NK-92 treated with Interleukin-12 subunit alpha and Interleukin-12 subunit beta, amount 100 ng/mL, for 24 hours (cell line): ENCODE results near the gene ZNF813.

Experiments used
- DNase-seq: peaks from one replicate; lab custom pipeline; 2025; lab: John Stamatoyannopoulos, UW

ZNF813 gene

DNA sequence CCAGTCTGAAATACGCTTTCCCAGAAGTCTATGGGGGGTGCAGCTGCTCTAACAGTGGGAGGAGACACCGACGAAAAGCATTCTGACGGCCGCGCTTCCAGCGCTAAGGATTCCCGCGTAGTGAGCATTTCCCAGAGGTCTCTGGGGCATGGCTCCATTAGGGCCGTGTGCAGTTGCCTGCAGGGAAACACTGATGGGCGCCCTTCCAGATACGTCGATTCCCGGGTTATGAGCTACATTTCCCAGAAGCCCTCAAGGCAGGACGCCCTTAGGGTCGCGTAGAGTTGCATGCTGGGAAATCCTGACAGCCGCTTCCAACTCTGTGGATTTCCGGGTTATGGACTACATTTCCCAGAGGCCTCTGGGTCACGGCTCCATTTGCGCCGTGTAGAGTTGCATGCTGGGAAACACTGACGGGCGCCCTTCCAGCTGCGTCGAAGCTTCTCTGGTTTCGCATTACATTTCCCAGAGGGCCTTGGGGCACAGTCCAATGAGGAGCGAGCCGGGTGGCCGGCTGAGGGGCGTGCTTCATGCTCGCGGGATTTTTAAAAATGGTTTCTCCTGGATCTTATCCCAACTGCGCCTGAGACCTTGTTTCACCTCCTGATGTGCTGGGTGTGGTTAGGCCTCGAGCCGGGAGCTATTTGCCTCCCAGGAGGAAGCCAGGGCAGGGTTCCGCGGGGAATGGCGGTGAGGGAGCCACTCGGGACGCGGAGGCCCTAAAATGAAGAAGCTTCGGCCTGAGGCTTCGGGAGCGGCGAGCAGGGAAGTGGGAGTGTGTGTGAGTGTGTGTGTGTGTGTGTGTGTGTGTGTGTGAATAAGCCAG, 53.2 kb downstream of the ZNF813 start:
- no peak for DNase-seq

DNA sequence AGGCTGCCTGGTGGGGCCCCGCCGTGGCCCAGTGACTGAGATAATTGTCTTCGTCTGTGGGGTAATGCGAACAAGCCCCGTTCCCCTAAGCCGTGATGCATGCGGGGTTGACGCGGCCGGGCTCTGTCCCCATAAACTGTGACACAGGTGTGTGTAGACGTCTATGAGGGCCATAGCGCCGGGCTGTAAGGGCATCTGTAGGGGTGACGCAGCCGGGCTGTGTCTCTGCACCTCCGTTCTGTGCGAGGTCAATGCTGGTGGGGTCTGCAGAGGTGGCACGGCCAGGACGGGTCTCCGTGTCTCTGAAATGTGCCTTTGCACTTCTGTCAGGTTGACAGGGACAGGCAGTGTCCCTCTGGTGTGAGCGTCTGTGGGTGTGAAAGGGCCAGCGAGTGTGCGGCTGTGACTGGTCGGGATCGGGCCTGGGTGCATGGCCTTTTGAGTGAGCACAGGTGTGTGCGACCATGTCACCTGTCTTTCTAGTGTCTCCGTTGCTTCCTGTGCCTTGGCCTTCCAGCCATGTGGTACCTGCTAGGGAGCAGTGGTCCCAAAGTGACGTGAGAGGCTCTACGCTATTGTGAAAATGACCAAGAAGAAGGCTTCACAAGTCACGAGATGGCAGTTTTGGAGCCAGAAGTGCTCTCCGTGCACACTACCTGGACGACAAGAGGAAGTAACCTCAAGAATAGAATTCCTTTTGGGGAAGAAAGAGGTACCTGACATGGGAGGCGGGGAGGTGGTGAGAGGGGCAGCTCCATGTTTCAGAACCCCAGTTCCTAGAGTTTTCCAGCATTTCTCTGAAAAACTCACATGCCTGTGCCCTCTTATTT, 54.1 kb downstream of the ZNF813 start:
- DNase-seq, result no peak

DNA sequence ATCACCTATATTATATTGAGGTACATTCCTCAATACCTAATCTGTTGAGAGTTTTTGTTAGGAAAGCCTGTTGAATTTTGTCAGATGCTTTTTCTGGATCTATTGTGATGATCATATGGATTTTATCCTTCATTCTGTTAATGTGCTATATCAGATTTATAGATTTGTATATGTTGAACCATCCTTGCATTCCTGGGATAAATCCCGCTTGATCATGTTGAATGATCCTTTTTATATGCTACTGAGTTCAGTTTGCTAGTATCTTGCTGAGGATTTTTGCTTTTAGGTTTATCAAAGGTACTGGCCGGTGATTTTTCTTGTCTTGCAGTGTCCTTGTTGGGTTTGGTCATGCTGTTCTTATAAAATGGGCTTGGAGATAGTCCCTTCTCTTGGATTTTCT, 58.4 kb downstream of the ZNF813 start:
- no peak for DNase-seq

DNA sequence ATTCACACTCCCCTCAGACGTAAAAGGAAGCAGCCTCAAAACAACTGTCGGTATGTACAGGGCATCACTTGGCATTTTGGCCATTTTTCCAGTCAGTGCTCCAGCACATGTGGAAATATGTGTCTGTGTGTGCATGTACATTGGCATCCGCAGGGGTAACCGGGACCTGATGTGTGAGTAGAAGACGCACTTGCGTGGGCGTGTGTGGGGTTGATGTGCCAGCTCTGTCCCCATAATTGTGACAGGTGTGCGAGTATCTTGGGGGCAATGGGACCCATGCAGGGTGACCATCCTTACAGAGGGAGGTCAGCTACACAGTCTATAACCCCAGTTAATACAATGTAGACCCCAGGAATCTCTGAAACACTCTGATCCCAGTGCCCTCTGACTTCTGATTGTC, 63.1 kb downstream of the ZNF813 start:
- no peak for DNase-seq

DNA sequence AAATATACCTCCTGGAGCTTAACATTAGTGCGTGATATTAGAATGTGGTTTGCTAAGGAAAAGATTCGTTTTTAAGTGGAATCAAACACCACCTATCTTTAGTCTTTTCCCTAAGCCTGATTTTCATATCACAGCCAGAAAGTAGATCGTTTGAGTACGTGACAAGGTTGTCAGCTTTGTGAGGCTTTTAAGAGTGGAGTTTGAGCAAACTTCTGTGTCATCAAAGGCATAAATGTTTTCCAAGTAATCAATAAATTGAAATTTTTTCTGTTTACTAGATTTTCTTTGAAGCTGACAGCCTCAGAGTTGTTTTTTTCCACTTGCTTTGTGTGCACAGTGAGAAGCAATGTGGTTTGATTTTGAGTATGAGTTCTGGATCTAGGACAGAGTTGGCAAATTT, 63.9 kb downstream of the ZNF813 start:
- DNase-seq, result no peak

DNA sequence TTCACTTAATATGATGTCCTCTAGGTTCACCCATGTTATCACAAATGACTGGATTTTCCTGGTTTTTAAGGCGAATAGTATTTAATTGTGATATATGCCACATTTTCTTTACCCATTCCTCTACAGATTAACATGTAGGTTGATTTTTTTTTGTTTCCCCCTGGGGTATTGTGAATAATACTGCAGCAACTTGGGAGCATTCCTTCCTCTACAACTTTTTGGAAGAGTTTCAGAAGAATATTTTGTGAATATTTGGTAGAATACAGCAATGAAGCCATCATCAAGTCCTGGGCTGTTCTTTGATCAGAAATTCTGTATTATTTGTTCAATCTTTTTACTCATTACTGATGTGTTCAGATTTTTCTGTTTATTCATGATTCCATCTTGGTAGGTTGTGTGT, 64.8 kb downstream of the ZNF813 start:
- DNase-seq, result no peak

DNA sequence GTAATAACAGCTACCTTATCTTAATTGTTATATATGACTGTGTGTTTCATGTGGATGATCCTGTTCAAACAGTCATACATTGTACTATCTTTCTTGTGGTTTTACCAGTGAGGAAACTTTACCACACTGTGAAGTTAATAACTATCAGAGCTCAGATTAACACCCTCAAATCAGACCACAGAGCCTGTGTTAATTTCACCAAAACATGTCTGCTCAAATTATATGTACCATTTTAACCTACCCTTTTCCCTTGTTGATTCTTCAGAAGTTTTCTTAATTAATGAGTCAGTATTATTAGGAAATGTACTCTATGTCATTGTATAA, 68.7 kb downstream of the ZNF813 start:
- DNase-seq, result no peak

DNA sequence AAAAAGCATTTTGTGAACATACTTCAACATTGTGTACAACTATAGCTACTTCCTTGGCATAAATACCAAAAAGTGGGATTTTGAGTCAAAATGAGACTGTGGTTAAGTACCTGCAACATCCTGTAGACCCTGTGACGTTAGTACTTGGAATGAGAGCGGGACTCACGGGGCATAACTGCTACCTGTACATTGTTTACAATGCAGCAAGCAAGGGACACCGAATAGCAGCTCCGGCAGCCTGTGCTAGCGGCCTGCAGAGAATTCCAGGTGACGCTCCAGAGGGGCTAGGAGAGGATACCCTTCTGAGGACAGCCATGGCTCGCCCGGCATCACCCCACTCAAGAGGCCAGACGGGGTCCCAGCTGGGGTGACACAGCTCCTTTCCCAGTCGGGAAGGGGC, 69.6 kb downstream of the ZNF813 start:
- no peak for DNase-seq

DNA sequence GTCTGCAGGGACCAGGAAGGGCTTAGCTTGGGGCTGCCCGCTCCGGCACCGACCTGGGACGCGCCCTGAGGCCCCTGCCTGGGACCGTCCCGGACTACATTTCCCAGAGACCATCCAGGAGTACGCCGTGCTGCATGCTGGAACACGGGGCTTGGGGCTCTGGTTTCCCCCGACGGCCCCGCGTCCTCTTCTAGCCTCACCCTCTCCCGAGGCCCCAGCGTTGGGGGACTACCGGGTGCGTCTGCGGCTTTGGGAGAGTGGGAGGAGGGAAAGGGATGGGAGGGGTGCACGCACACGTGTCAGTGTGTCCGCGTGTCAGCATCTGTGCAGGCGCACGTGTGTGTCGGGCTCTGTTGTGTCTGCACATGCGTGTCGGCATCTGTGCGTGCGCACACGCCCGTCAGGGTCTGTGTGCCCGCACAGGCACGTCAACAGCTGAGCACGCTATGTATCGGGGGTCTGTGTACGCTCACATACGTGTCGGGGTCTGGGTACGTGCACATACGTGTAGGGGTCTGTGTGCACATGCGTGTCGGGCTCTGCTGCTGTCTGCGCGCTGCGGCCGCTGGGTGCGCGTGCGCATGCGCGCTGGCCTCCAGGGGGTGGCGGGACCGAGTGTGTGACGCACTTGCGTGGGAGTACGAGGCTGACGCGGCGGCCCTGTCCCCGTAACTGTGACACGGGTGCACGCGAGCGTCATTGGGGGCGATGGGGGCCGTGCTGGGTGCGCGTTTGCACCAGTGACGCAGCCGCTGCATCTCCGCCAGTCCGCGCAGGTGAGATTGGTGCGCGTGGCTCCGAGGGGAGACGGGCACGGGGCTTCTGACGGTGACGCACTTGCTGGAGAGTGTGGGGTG, 70.2 kb downstream of the ZNF813 start, which contains the start of gene ZNF331:
TSS of gene ZNF331 (plus strand) at position 625 of the 857 bp plus-strand sequence. CDS start 31,232 bp downstream, outside the sequence.
- no peak for DNase-seq

DNA sequence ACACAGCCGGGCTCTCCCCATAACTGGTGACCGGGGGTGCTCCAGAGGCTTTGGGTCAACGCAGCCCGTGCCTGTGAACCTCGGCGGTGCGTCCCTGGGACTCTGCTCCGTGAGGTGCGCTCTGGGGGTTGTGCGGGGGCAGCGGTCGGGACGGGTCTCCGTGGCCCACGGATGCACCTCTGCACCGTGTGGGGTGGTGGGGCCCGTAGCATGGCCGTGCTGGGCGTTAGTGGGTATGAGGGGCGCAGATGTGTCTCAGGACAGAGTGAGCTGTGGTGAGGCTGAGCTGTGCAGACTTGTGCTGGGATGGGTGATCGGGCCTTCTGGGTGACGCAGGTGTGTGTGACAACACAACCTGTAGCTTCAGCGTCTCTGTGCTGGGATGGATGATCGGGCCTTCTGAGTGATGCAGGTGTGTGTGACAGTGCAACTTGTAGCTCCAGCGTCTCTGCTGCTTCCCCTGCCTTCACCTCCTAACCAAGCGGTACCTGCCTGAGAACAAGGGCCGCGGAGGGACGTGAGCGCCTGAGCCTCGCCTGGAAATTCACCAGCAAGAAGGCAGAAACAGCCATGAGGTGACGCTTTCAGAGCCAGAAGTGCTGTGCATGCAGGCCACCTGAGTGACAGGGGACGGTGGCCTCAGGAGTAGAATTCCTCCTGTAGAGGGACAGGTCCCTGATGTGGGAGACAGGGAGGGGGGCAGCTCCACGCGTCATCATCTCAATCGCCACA, 71.0 kb downstream of the ZNF813 start:
- no peak for DNase-seq

DNA sequence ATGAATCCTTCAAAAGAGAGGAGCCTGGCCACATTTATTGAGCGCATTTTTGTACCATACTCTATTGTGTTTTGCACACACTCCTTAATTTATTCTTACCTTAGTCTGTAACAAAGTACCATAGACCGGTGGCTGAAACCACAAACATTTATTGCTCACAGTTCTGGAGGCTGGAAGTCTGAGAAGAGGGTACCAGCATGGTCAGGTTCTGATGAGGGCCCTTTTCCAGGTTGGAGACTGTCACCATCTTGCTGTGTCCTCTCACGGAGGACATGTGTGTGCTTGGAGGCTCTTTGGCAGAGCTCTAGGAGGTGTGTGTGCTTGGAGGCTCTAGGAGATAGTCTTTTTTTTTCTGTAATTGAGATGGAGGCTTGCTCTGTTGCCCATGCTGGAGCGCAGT, 72.6 kb downstream of the ZNF813 start:
- DNase-seq, result no peak

DNA sequence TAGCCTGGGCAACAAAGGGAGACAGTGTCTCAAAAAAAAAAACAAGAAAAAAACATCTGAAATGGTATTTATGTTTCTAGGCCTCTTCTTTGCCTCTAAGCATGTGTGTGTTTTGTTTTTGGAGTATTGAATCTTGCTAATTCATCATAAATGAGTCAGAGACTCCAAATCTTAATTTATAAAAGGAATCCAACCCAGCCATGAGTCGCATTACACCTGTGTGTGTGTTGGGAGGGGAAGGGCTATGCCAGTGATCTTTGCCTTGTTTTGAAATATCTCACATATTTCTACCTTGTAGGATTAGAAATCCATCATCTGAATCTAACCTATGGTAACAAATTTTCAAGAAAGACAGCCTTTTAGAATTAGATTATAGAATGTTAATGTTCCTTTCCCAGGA, 74.4 kb downstream of the ZNF813 start:
- DNase-seq, result no peak

DNA sequence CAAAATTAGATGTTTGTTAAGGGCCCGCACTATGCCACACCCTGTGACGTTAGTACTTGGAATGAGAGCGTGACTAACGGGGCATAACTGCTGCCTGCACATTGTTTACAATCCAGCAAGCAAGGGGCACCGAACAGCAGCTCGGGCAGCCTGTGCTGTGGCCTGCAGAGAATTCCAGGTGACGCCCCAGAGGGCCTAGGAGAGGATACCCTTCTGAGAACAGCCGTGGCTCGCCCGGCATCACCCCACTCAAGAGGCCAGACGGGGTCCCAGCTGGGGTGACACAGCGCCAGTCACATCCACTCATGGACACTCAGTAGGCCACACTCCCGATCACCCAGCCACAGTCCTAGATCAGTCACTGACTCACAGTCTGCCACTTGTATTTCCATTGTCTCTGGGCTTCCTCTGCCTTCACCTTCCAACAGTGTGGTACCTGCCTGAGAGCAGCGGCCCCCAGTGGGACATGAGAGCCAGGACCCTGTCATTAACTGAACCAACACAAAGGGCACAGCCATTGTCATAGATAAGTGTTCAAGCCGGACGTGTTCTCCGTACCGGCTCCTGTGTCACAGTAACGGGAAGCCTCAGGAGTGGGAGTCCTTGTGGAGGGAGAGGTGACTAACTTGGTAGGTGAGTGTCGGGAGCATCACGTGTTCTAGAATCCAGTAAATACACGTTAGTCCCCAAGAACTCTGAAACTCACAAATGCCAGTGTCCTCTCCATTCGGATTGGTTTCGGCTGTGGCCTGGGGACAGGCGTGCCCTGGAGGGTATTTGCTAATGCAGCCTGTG, 77.9 kb downstream of the ZNF813 start:
- DNase-seq, result no peak
